Measurements from ENCODE around the gene TMEM154. TPM values are rescaled to one million over a fixed set of nuclear protein-coding genes. Genes with fewer than 3 reads are reported as not detected.

The TMEM154 gene
- total RNA-seq, 4 donors from 2014 or later: 0.38 to 56.9 (median 2.5) TPM

GRCh38 chr4:152610131-152610530 lies 69.7 kb downstream of the TMEM154 start:
- TF ChIP-seq CTCF (IDR thresholded peaks at IDR 0.05) (no peak), POLR2A (IDR thresholded peaks at IDR 0.05) (no peak)
- Histone ChIP-seq H3K4me3 (no peak overlapping the region), H3K9me3 (no peaks in the 10 kb centered on the region), H3K36me3 (no peaks in the 10 kb centered on the region), H3K4me1 (no peaks in the 10 kb centered on the region), H3K27ac (no peak overlapping the region), H3K27me3 (no peaks in the 10 kb centered on the region)
- no peak for DNase-seq

- TF ChIP-seq POLR2A (IDR thresholded peaks at IDR 0.05): no peak
- TF ChIP-seq CTCF (IDR thresholded peaks at IDR 0.05): no peak
- Histone ChIP-seq H3K9me3 (no peaks in the 10 kb centered on the region), H3K36me3 (no peaks in the 10 kb centered on the region), H3K27ac (no peak overlapping the region), H3K4me3 (no peak overlapping the region), H3K4me1 (no peaks in the 10 kb centered on the region), H3K27me3 (no peaks in the 10 kb centered on the region)
- DNase-seq: no peak
Measured at GRCh38 chr4:152609481-152609880, 70.3 kb downstream of the TMEM154 start.

- Histone ChIP-seq H3K27ac (no peak overlapping the region), H3K4me3 (no peak overlapping the region), H3K9me3 (no peaks in the 10 kb centered on the region), H3K27me3 (no peaks in the 10 kb centered on the region), H3K36me3 (no peaks in the 10 kb centered on the region), H3K4me1 (no peaks in the 10 kb centered on the region)
- no peak for DNase-seq
- TF ChIP-seq POLR2A (IDR thresholded peaks at IDR 0.05) (no peak), CTCF (IDR thresholded peaks at IDR 0.05) (no peak)
Measured at GRCh38 chr4:152607178-152607577, 72.6 kb downstream of the TMEM154 start.

- no peak for DNase-seq
- Histone ChIP-seq H3K27ac (no peak overlapping the region), H3K4me1 (no peaks in the 10 kb centered on the region), H3K27me3 (no peaks in the 10 kb centered on the region), H3K4me3 (no peak overlapping the region), H3K9me3 (no peaks in the 10 kb centered on the region), H3K36me3 (no peaks in the 10 kb centered on the region)
- TF ChIP-seq POLR2A (IDR thresholded peaks at IDR 0.05) (no peak), CTCF (IDR thresholded peaks at IDR 0.05) (no peak)
Measured at GRCh38 chr4:152606753-152607152, 73.0 kb downstream of the TMEM154 start.

GRCh38 chr4:152605641-152606335 lies 74.0 kb downstream of the TMEM154 start:
- no peak for DNase-seq
- no peak for TF ChIP-seq POLR2A (IDR thresholded peaks at IDR 0.05)
- no peak for TF ChIP-seq CTCF (IDR thresholded peaks at IDR 0.05)

More at GRCh38 chr4:152605641-152606335, 74.0 kb downstream of the TMEM154 start:
- Histone ChIP-seq H3K27ac (no peak overlapping the region), H3K36me3 (no peaks in the 10 kb centered on the region), H3K4me3 (no peak overlapping the region), H3K9me3 (no peaks in the 10 kb centered on the region), H3K27me3 (no peaks in the 10 kb centered on the region), H3K4me1 (no peaks in the 10 kb centered on the region)

Data from Peyer's patch (tissue), 4 donors.